Amniotic stem cell (primary cell): ENCODE results near the gene FBXO2.
"Not testable (repeated sequence)": the region's sequence is repeated elsewhere in the genome, so short reads cannot be mapped to it uniquely, and the experiment has no call there.

Experiments used
- DNase-seq: peaks from one replicate; lab custom pipeline; 2025; lab: John Stamatoyannopoulos, UW

Gene FBXO2

GRCh38 chr1:11629184-11630016 is 24.8 kb downstream of the FBXO2 start:
- no peak for DNase-seq

- DNase-seq: no peak
These were observed 25.5 kb downstream of the FBXO2 start for GRCh38 chr1:11628767-11629166.

- no peak for DNase-seq
These were observed 27.7 kb downstream of the FBXO2 start for GRCh38 chr1:11626551-11626950.

GRCh38 chr1:11623702-11624101 is 30.5 kb downstream of the FBXO2 start:
- DNase-seq: no peak

GRCh38 chr1:11622398-11622797 is 31.8 kb downstream of the FBXO2 start:
- no peak for DNase-seq

- no peak for DNase-seq
These were observed 33.3 kb downstream of the FBXO2 start for GRCh38 chr1:11620924-11621323.

GRCh38 chr1:11620405-11620804 is 33.8 kb downstream of the FBXO2 start:
- no peak for DNase-seq

GRCh38 chr1:11617741-11618140 is 36.5 kb downstream of the FBXO2 start:
- no peak for DNase-seq

- no peak for DNase-seq
These were observed 36.9 kb downstream of the FBXO2 start for GRCh38 chr1:11617314-11617713.

GRCh38 chr1:11616766-11617165 is 37.5 kb downstream of the FBXO2 start:
- DNase-seq: no peak

GRCh38 chr1:11615090-11615489 is 39.1 kb downstream of the FBXO2 start:
- no peak for DNase-seq

GRCh38 chr1:11613347-11613746 is 40.9 kb downstream of the FBXO2 start:
- DNase-seq: no peak

GRCh38 chr1:11611638-11612327 is 42.4 kb downstream of the FBXO2 start:
- no peak for DNase-seq

- DNase-seq: no peak
These were observed 43.5 kb downstream of the FBXO2 start for GRCh38 chr1:11610629-11611180.

- DNase-seq: not testable (repeated sequence)
These were observed 44.9 kb downstream of the FBXO2 start for GRCh38 chr1:11609378-11609777.

GRCh38 chr1:11608596-11609130 is 45.6 kb downstream of the FBXO2 start:
- DNase-seq: not testable (repeated sequence)

GRCh38 chr1:11606775-11607174 is 47.5 kb downstream of the FBXO2 start:
- no peak for DNase-seq

GRCh38 chr1:11602981-11603380 is 51.2 kb downstream of the FBXO2 start:
- DNase-seq: no peak

- DNase-seq: no peak
These were observed 51.8 kb downstream of the FBXO2 start for GRCh38 chr1:11602424-11602823.

- DNase-seq: no peak
These were observed 53.4 kb downstream of the FBXO2 start for GRCh38 chr1:11600836-11601235.

GRCh38 chr1:11599891-11600576 is 54.2 kb downstream of the FBXO2 start:
- DNase-seq: no peak

GRCh38 chr1:11598461-11598860 is 55.8 kb downstream of the FBXO2 start:
- no peak for DNase-seq
